Left lung (tissue), 10 donors: Measurements from ENCODE around the gene TPRG1. TPM values are rescaled to one million over a fixed set of nuclear protein-coding genes. Genes with fewer than 3 reads are reported as not detected.

ENCODE experiments used
- ATAC-seq: fragments of 200-7000 bp; cut with Tn5 transposase; one replicate; pipeline ENCODE4 v1.9.1; 2020; ENCODE audit warnings: moderate library complexity
- DNase-seq, 4 donors: peaks; one replicate each; pipeline ENCODE4 v3.0.0-alpha.2; 2013 to 2020
- H3K27ac ChIP-seq, 2 donors: fragments of 200-600 bp; sonication (generic) in 1 of 2; one replicate each; pipeline versions ENCODE4 v1.5.0 to v1.8.0; 2020 to 2021
- H3K27me3 ChIP-seq, 2 donors: fragments of 200-600 bp; sonication (generic) in 1 of 2; one replicate each; pipeline versions ENCODE4 v1.5.0 to v1.8.0; 2020 to 2021
- H3K36me3 ChIP-seq, 2 donors: fragments of 200-600 bp; sonication (generic) in 1 of 2; one replicate each; pipeline versions ENCODE4 v1.5.0 to v1.8.0; 2020 to 2021
- H3K4me1 ChIP-seq, 2 donors: fragments of 200-600 bp; one replicate each; pipeline ENCODE4 v1.8.0; 2021
- H3K4me3 ChIP-seq, 2 donors: fragments of 200-600 bp; sonication (generic) in 1 of 2; one replicate each; pipeline versions ENCODE4 v1.5.0 to v1.8.0; 2020 to 2021; ENCODE audit warnings: mild to moderate bottlenecking in 1 of 2
- H3K9me3 ChIP-seq, 2 donors: fragments of 200-600 bp; sonication (generic) in 1 of 2; one replicate each; pipeline versions ENCODE4 v1.5.0 to v1.8.0; 2020 to 2021
- intact Hi-C, 2 donors: fragments of 100-400 bp; cut with DNase I; formaldehyde crosslinking; loops; one replicate each; pipeline versions ENCODE4 v1.11.2 to v1.14.2; 2022
- polyA plus RNA-seq, 6 donors: library from polyadenylated mRNA; unstranded; fragments of 120-200 nt; gene quantifications; one replicate each; pipeline ENCODE4 v1.2.1, GENCODE V29; 2013; ENCODE audit not compliant: insufficient read length in 6 of 6
- total RNA-seq, 2 donors: library from RNA; stranded (reverse); fragmentation: NEBNext Ultra II Directional; extraction: Animal tissue kit (Norgen Biotek cat#: 25700); gene quantifications; one replicate each; pipeline ENCODE4 v1.2.1, GENCODE V29; 2021
- TF ChIP-seq, protein P1 (sequence below), 2 donors: fragments of 200-600 bp; sonication (generic) in 1 of 2; IDR thresholded peaks; one replicate each; pipeline versions ENCODE4 v1.5.0 to v1.8.0; 2021; ENCODE audit warnings: antibody characterized with exemption in 2 of 2
- donor health status: DM: no; HTN: yes; CAD: no.
- donor health status: DM: no; HTN: no; CAD: no.

Gene TPRG1
- total and polyA plus RNA-seq, 8 donors: 0.52 to 12.8 (median 0.85) TPM

DNA sequence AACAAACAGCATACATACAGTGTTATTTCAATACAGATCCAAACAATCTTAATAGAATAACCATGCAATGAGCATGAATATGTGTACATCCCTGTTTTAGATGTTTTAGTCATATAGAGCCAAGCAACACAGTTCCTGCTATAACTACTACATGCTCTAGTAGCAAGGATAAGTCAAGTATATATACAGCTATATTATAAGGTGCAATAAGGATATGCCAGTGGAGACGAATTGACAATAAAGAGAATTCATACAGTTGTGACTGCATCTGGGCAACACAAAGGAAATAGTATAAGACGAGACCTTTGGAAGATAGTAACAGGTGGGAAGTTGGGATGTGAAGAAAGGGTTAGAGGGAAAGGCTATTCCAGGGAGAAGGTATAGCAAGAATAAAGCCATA lies 103.4 kb downstream of the TPRG1 start:
- Histone ChIP-seq H3K36me3 (no peaks in the 10 kb centered on the region), H3K27me3 (no peaks in the 10 kb centered on the region), H3K27ac (no peak overlapping the region), H3K4me1 (peaks cover 0 to 11% of the 10 kb centered on the region in 2 donors), H3K4me3 (no peak overlapping the region), H3K9me3 (no peaks in the 10 kb centered on the region)
- DNase-seq: no peak
- TF ChIP-seq, protein P1, sequence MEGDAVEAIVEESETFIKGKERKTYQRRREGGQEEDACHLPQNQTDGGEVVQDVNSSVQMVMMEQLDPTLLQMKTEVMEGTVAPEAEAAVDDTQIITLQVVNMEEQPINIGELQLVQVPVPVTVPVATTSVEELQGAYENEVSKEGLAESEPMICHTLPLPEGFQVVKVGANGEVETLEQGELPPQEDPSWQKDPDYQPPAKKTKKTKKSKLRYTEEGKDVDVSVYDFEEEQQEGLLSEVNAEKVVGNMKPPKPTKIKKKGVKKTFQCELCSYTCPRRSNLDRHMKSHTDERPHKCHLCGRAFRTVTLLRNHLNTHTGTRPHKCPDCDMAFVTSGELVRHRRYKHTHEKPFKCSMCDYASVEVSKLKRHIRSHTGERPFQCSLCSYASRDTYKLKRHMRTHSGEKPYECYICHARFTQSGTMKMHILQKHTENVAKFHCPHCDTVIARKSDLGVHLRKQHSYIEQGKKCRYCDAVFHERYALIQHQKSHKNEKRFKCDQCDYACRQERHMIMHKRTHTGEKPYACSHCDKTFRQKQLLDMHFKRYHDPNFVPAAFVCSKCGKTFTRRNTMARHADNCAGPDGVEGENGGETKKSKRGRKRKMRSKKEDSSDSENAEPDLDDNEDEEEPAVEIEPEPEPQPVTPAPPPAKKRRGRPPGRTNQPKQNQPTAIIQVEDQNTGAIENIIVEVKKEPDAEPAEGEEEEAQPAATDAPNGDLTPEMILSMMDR (IDR thresholded peaks at IDR 0.05): no peak
- no peak for ATAC-seq
- intact Hi-C loops: no loop called here

DNA sequence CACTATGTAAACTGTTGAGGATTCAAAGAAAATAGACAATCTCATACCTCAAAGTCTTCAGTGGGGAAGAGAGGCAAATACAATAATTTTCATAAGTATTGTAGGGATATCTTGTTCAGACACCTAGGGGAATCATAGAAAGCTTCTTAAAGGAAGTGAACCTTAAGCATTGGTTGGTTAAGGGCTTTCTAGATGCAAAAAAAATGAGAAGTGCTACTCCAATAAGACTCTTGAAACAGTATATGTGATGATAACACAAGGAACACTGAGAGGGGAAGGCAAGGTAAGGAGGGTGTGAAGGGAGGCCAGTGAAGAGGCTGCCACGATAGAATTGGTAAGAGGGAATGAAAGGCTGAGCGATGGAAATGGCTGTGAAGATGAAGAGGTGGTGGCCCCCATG lies 104.1 kb downstream of the TPRG1 start:
- ATAC-seq (peak; percentile 18), DNase-seq (no peak)
- TF ChIP-seq, protein P1 (IDR thresholded peaks at IDR 0.05): no peak
- Histone ChIP-seq H3K36me3 (no peaks in the 10 kb centered on the region), H3K9me3 (no peaks in the 10 kb centered on the region), H3K27ac (no peak overlapping the region), H3K4me3 (no peak overlapping the region), H3K4me1 (peaks cover 0 to 11% of the 10 kb centered on the region in 2 donors), H3K27me3 (no peaks in the 10 kb centered on the region)
- intact Hi-C loops: no loop called here

DNA sequence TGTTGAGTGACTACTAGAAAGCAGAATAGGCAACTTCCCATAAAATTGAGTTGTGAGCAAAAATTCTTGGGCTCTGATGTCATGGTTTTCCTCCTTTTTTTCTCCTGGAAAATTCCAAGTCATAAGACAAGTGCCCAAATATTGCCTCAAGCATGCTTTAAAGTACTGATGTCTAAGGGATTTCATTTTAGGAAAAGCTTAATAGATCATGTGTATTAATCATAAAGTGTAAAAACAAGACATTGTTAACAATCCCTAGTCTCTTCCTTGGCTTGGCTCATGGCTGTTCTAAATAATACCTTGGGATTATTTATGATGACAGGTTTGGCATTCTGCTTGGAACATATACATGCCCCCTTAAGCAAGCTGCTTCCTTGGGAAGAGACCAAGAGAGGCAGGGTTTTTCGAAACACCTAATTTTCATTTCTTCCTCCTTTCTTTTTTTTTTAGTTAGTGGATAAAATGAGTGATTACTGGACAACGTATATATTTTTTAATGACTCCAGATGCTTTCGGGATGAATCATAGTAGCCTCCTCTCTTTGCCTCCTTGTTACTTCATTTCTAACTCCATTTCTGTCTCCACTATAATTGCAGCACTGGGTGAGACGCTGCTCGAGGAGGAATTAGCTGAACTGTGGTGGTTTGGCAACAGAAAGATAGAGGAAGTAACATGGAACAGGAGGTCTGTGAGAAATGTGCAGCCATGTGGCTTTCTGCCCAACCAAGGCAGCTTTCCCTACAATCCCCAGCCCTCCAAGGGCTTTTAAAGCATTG lies 104.9 kb downstream of the TPRG1 start:
- H3K27me3 ChIP-seq: no peaks in the 10 kb centered on the region
- no peak overlapping the region for H3K4me3 ChIP-seq
- H3K9me3 ChIP-seq: no peaks in the 10 kb centered on the region
- H3K36me3 ChIP-seq: no peaks in the 10 kb centered on the region
- H3K27ac ChIP-seq: no peak overlapping the region
- DNase-seq (peak in 3 of 4 donors; percentile 27 to 42 (median 33)), ATAC-seq (peak; percentile 77)
- H3K4me1 ChIP-seq: peaks cover 0 to 11% of the 10 kb centered on the region in 2 donors
- TF ChIP-seq, protein P1 (IDR thresholded peaks at IDR 0.05): no peak
- intact Hi-C loops: no loop called here

DNA sequence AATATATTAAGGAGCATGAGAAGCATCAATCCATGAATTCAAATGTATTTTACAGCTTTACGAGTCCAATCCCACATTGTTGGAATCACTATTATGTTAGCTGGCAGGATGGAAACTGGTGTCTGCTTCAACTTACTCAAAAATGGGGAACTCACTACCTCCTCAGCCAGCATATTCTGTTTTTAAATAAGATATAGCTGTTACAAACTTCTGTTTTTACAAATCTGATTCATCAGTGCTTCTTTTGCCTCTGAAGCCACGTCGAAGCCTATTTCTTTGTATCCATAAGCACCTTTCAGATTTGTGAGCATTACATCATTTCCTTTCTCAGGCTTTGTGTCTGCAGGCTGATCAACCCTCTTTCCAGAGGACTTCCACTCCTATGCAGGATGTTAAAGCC lies 105.9 kb downstream of the TPRG1 start:
- peaks cover 0 to 11% of the 10 kb centered on the region in 2 donors for H3K4me1 ChIP-seq
- TF ChIP-seq, protein P1 (IDR thresholded peaks at IDR 0.05): no peak
- H3K4me3 ChIP-seq: no peak overlapping the region
- H3K36me3 ChIP-seq: no peaks in the 10 kb centered on the region
- no peaks in the 10 kb centered on the region for H3K9me3 ChIP-seq
- peak; percentile 10 for ATAC-seq
- DNase-seq: no peak
- intact Hi-C loops: no loop called here
- no peaks in the 10 kb centered on the region for H3K27me3 ChIP-seq
- no peak overlapping the region for H3K27ac ChIP-seq

DNA sequence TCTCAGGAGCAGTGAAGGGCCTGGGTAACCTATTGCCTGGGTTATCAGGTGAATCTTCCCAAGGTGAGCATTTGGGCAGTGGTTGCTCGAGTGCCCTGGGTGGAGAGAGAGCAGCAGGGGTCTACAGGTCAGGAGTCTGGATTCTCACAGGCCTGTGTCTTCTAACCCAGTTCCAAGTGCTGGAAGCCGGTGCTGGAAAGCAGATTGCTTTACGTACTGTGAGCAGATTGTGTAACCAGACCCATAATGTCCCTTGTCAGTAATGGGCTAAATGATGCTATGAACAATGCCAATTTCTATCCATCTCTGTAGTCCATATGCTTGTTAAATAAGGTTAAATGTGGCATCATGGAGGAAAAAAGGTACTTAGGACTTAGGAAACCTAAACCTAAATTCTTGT lies 106.5 kb downstream of the TPRG1 start:
- Histone ChIP-seq H3K27ac (no peak overlapping the region), H3K4me3 (no peak overlapping the region), H3K9me3 (no peaks in the 10 kb centered on the region), H3K27me3 (no peaks in the 10 kb centered on the region), H3K36me3 (no peaks in the 10 kb centered on the region), H3K4me1 (peaks cover 0 to 11% of the 10 kb centered on the region in 2 donors)
- DNase-seq (no peak), ATAC-seq (no peak)
- intact Hi-C loops: no loop called here
- TF ChIP-seq, protein P1 (IDR thresholded peaks at IDR 0.05): no peak
